Loucy (cell line): ENCODE results near the gene NRXN3.

ENCODE experiments used
- EZH2phosphoT487 ChIP-seq: fragments of 200-600 bp; IDR thresholded peaks from 2 replicates; pipeline ENCODE4 v1.6.1; 2018; ENCODE audit warnings: antibody characterized with exemption, mild to moderate bottlenecking, moderate library complexity, borderline replicate concordance
- TF ChIP-seq, protein P1 (sequence below): fragments of 200-600 bp; sonication (generic); conservative IDR thresholded peaks from 2 replicates; pipeline ENCODE4 v1.5.1; 2014; ENCODE audit warnings: mild to moderate bottlenecking, antibody characterized with exemption, low read length

DNA sequence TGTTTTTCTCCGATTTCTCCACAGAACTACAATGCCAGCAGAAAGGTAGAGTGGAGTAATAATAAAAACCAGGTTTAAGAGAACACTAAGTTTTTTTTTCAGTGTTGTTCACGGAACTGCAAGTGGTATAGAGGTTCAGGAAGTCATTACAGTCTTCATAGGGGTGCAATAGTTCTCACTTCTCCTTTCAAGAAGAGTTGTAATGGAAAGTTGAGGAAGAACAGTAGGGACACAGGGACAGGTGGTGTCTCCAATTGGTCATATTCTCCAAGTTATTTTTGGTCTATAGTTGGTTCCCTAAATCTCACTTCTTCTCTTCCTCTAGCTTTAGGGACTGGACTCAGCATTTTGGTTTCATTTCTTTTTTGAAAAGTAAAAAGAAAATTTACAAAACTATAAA lies 894.0 kb downstream of the NRXN3 start:
- TF ChIP-seq, protein P1, sequence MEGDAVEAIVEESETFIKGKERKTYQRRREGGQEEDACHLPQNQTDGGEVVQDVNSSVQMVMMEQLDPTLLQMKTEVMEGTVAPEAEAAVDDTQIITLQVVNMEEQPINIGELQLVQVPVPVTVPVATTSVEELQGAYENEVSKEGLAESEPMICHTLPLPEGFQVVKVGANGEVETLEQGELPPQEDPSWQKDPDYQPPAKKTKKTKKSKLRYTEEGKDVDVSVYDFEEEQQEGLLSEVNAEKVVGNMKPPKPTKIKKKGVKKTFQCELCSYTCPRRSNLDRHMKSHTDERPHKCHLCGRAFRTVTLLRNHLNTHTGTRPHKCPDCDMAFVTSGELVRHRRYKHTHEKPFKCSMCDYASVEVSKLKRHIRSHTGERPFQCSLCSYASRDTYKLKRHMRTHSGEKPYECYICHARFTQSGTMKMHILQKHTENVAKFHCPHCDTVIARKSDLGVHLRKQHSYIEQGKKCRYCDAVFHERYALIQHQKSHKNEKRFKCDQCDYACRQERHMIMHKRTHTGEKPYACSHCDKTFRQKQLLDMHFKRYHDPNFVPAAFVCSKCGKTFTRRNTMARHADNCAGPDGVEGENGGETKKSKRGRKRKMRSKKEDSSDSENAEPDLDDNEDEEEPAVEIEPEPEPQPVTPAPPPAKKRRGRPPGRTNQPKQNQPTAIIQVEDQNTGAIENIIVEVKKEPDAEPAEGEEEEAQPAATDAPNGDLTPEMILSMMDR = no peak
- TF ChIP-seq EZH2phosphoT487 = no peak
